ENCODE data around the gene KNG1. TPM values are rescaled to one million over a fixed set of nuclear protein-coding genes. Genes with fewer than 3 reads are reported as not detected.
"Not testable (repeated sequence)": the region's sequence is repeated elsewhere in the genome, so short reads cannot be mapped to it uniquely, and the experiment has no call there.

KNG1 gene
- total RNA-seq, 3 donors from 2014 or later = 0.48 TPM; not detected in 2

- Histone ChIP-seq H3K27me3 (no peaks in the 10 kb centered on the region), H3K36me3 (no peaks in the 10 kb centered on the region), H3K4me3 (no peak overlapping the region), H3K4me1 (no peaks in the 10 kb centered on the region), H3K27ac (no peak overlapping the region), H3K9me3 (peaks cover 0 to 5% of the 10 kb centered on the region in 2 donors)
- intact Hi-C loops (cut with DNase I; ENCODE audit: low total_unique reads) = no loop called here
- TF ChIP-seq POLR2AphosphoS5 (IDR thresholded peaks at IDR 0.05) (no peak), POLR2A (IDR thresholded peaks at IDR 0.05) (no peak), CTCF (IDR thresholded peaks at IDR 0.05) (no peak)
- no peak for DNase-seq (ENCODE audit: low spot score in 2 of 2)
Observed at GRCh38 chr3:186687120-186687651, 30.0 kb upstream of the KNG1 start.

GRCh38 chr3:186690304-186690703 is 26.9 kb upstream of the KNG1 start:
- H3K4me3 ChIP-seq; intact Hi-C loops (cut with DNase I; ENCODE audit: low total_unique reads); H3K27ac ChIP-seq; H3K9me3 ChIP-seq; H3K4me1 ChIP-seq; H3K36me3 ChIP-seq; DNase-seq (ENCODE audit: low spot score in 2 of 2); H3K27me3 ChIP-seq: not testable (repeated sequence)

GRCh38 chr3:186691676-186692075 is 25.5 kb upstream of the KNG1 start:
- TF ChIP-seq CTCF (IDR thresholded peaks at IDR 0.05) (no peak), POLR2AphosphoS5 (IDR thresholded peaks at IDR 0.05) (no peak), POLR2A (IDR thresholded peaks at IDR 0.05) (no peak)

GRCh38 chr3:186693843-186694242 is 23.3 kb upstream of the KNG1 start:
- intact Hi-C loops (cut with DNase I; ENCODE audit: low total_unique reads) = no loop called here

More at GRCh38 chr3:186691676-186692075, 25.5 kb upstream of the KNG1 start:
- H3K27ac ChIP-seq = no peak overlapping the region
- no peaks in the 10 kb centered on the region for H3K4me1 ChIP-seq
- no peaks in the 10 kb centered on the region for H3K36me3 ChIP-seq
- DNase-seq (ENCODE audit: low spot score in 2 of 2) = peak in 1 of 2 donors; percentile 18
- no peaks in the 10 kb centered on the region for H3K9me3 ChIP-seq
- no peak overlapping the region for H3K4me3 ChIP-seq
- no peaks in the 10 kb centered on the region for H3K27me3 ChIP-seq
- intact Hi-C loops (cut with DNase I; ENCODE audit: low total_unique reads) = no loop called here

GRCh38 chr3:186694288-186695032 is 22.7 kb upstream of the KNG1 start:
- DNase-seq (ENCODE audit: low spot score in 2 of 2) = no peak
- Histone ChIP-seq H3K4me1 (no peaks in the 10 kb centered on the region), H3K9me3 (no peaks in the 10 kb centered on the region), H3K27ac (no peak overlapping the region), H3K27me3 (no peaks in the 10 kb centered on the region), H3K36me3 (no peaks in the 10 kb centered on the region), H3K4me3 (no peak overlapping the region)
- TF ChIP-seq POLR2A (IDR thresholded peaks at IDR 0.05) (no peak), CTCF (IDR thresholded peaks at IDR 0.05) (no peak), POLR2AphosphoS5 (IDR thresholded peaks at IDR 0.05) (no peak)
- intact Hi-C loops (cut with DNase I; ENCODE audit: low total_unique reads) = no loop called here

More at GRCh38 chr3:186693843-186694242, 23.3 kb upstream of the KNG1 start:
- Histone ChIP-seq H3K9me3 (no peaks in the 10 kb centered on the region), H3K27me3 (no peaks in the 10 kb centered on the region), H3K4me3 (no peak overlapping the region), H3K4me1 (no peaks in the 10 kb centered on the region), H3K36me3 (no peaks in the 10 kb centered on the region), H3K27ac (no peak overlapping the region)
- no peak for DNase-seq (ENCODE audit: low spot score in 2 of 2)
- TF ChIP-seq POLR2A (IDR thresholded peaks at IDR 0.05) = no peak
- TF ChIP-seq CTCF (IDR thresholded peaks at IDR 0.05) = no peak
- no peak for TF ChIP-seq POLR2AphosphoS5 (IDR thresholded peaks at IDR 0.05)
